ENCODE measurements around the gene SSBP2.

SSBP2 gene

GRCh38 chr5:81397176-81397575 lies 353.7 kb downstream of the SSBP2 start:
- H3K4me3 ChIP-seq, result no peak overlapping the region
- H3K27ac ChIP-seq, result no peak overlapping the region
- DNase-seq (ENCODE audit: low spot score), result no peak
- no peak for TF ChIP-seq CTCF (IDR thresholded peaks at IDR 0.05)

- no peak overlapping the region for H3K27ac ChIP-seq
- DNase-seq (ENCODE audit: low spot score), result no peak
- TF ChIP-seq CTCF (IDR thresholded peaks at IDR 0.05), result no peak
- no peak overlapping the region for H3K4me3 ChIP-seq
Measured at GRCh38 chr5:81395262-81395661, 355.6 kb downstream of the SSBP2 start.

- Histone ChIP-seq H3K27ac (no peak within 1 kb of the TSS), H3K4me3 (peak within 1 kb of the TSS; percentile 81)
- no peak for TF ChIP-seq CTCF (IDR thresholded peaks at IDR 0.05)
- DNase-seq (ENCODE audit: low spot score), result no peak
Measured at GRCh38 chr5:81393783-81394718, 356.8 kb downstream of the SSBP2 start, which contains the start of gene ACOT12. Gene ACOT12, minus strand, starts transcription at chr5:81394134. Its CDS starts 20 bp downstream, at chr5:81394114.

GRCh38 chr5:81393430-81393782 lies 357.5 kb downstream of the SSBP2 start:
- TF ChIP-seq CTCF (IDR thresholded peaks at IDR 0.05), result no peak
- no peak for DNase-seq (ENCODE audit: low spot score)
- H3K27ac ChIP-seq, result no peak overlapping the region
- H3K4me3 ChIP-seq, result peak overlapping the region; percentile 81

GRCh38 chr5:81389025-81389424 lies 361.9 kb downstream of the SSBP2 start:
- no peak for DNase-seq (ENCODE audit: low spot score)
- TF ChIP-seq CTCF (IDR thresholded peaks at IDR 0.05), result no peak
- Histone ChIP-seq H3K27ac (no peak overlapping the region), H3K4me3 (no peak overlapping the region)

GRCh38 chr5:81388169-81388568 lies 362.7 kb downstream of the SSBP2 start:
- H3K27ac ChIP-seq, result no peak overlapping the region
- no peak for DNase-seq (ENCODE audit: low spot score)
- TF ChIP-seq CTCF (IDR thresholded peaks at IDR 0.05), result no peak

GRCh38 chr5:81383867-81384266 lies 367.0 kb downstream of the SSBP2 start:
- H3K27ac ChIP-seq, result no peak overlapping the region
- H3K4me3 ChIP-seq, result no peak overlapping the region
- DNase-seq (ENCODE audit: low spot score), result no peak
- TF ChIP-seq CTCF (IDR thresholded peaks at IDR 0.05), result no peak

More at GRCh38 chr5:81388169-81388568, 362.7 kb downstream of the SSBP2 start:
- H3K4me3 ChIP-seq, result no peak overlapping the region

Data from coronary artery (tissue), 2 donors.